ENCODE data around the gene SIK2. TPM values are rescaled to one million over a fixed set of nuclear protein-coding genes. Genes with fewer than 3 reads are reported as not detected.

Gene SIK2
- total RNA-seq, 3 donors from 2014 or later (not counting 1 experiment from before 2014, with no cell fraction given) = 7.1 to 14.3 (median 8.4) TPM

DNA sequence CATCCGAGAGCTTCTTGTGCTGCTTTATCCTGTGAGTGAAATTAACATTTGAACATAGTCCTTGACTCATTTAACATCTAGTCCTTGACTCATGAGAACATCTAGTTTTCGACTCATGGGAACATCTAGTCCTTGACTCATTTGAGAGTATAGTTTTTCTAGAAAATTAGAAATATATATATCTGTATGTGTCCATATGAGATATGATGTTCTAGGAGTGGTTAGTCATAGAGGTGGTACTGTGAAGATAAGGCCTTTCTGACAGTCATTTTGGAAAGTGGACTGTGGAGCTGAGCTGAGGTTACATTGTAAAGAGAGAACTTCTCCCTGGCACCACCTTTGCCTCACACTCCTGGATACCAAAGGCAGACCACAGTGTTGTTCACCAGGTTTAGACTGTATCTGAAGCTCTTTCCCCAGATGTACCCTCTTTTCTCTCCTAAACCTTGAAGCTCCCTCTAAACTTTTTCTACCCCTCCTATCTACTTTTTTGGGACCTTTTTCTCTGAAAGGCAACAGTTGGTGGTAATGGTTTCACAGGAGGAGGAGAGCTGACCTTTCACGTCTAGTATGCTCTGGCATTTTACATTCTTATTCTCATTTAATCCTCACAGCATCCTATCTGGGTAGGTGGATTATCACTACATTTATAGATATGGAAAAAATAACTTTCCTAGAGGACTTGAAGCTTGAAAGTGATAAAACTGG is 96.8 kb downstream of the SIK2 start:
- Mint-ChIP-seq H3K9me3 (no peaks in the 10 kb centered on the region), H3K27me3 (ENCODE audit: low read depth in 2 of 2) (no peaks in the 10 kb centered on the region), H3K4me1 (peaks cover 17 to 22% of the 10 kb centered on the region in 2 donors), H3K27ac (peak overlapping the region in 1 of 2 donors; percentile 42), H3K36me3 (no peaks in the 10 kb centered on the region), H3K4me3 (no peak overlapping the region)
- Histone ChIP-seq H3K27me3 (ENCODE audit: control insufficient read depth, insufficient read depth, low read length) (no peaks in the 10 kb centered on the region), H3K36me3 (ENCODE audit: control insufficient read depth, insufficient read depth, low read length) (peaks cover 9% of the 10 kb centered on the region), H3K4me3 (ENCODE audit: low read length) (no peak overlapping the region), H3K27ac (ENCODE audit: low read length) (no peak overlapping the region), H3K4me1 (ENCODE audit: control insufficient read depth, insufficient read depth, low read length) (peaks cover 2% of the 10 kb centered on the region), H3K9me3 (ENCODE audit: control insufficient read depth, insufficient read depth, low read length) (no peaks in the 10 kb centered on the region)
- no peak for ATAC-seq
- intact Hi-C loops (cut with micrococcal nuclease) = no loop called here
- WGBS (ENCODE audit: insufficient coverage) = 90% methylated on average over 2 of the region's 3 CpGs
- no peak for DNase-seq
- TF ChIP-seq, protein P1, sequence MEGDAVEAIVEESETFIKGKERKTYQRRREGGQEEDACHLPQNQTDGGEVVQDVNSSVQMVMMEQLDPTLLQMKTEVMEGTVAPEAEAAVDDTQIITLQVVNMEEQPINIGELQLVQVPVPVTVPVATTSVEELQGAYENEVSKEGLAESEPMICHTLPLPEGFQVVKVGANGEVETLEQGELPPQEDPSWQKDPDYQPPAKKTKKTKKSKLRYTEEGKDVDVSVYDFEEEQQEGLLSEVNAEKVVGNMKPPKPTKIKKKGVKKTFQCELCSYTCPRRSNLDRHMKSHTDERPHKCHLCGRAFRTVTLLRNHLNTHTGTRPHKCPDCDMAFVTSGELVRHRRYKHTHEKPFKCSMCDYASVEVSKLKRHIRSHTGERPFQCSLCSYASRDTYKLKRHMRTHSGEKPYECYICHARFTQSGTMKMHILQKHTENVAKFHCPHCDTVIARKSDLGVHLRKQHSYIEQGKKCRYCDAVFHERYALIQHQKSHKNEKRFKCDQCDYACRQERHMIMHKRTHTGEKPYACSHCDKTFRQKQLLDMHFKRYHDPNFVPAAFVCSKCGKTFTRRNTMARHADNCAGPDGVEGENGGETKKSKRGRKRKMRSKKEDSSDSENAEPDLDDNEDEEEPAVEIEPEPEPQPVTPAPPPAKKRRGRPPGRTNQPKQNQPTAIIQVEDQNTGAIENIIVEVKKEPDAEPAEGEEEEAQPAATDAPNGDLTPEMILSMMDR (IDR thresholded peaks at IDR 0.05) = no peak

DNA sequence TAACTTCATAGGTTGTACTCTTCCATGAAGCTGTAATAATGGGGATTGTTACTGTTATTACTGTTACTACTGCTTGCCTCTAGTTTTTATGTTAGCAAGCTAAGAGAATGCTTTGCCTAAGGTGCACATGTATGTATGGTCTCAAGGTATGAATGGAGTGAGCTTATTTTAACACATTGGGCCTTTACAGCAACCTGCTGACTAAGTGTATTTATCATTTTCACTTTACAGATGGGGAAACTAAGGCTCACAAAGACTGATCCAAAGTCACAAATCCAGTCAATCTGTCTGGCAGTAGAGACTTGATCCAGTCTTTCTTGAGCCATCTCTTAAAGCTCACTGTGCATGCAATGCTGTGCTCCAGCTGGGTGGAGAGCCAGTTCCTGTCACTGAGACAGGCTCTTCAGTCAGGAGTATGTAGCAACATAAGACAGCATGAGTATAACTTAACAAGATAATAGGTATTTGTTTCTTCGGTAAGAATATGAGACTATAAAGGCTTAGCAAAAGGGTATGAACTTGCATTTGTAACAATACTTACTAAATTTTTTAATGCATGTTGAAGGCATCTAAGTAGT is 97.4 kb downstream of the SIK2 start:
- Mint-ChIP-seq H3K4me3 (no peak overlapping the region), H3K36me3 (no peaks in the 10 kb centered on the region), H3K27me3 (ENCODE audit: low read depth in 2 of 2) (no peaks in the 10 kb centered on the region), H3K27ac (peak overlapping the region in 1 of 2 donors; percentile 42), H3K9me3 (no peaks in the 10 kb centered on the region), H3K4me1 (peaks cover 17 to 22% of the 10 kb centered on the region in 2 donors)
- no peak overlapping the region for H3K4me3 ChIP-seq (ENCODE audit: low read length)
- no peak for DNase-seq
- whole genome bisulfite sequencing (ENCODE audit: insufficient coverage) = no CpG with 5 or more reads among the region's 1 CpG
- peaks cover 13% of the 10 kb centered on the region for H3K36me3 ChIP-seq (ENCODE audit: control insufficient read depth, insufficient read depth, low read length)
- no peaks in the 10 kb centered on the region for H3K27me3 ChIP-seq (ENCODE audit: control insufficient read depth, insufficient read depth, low read length)
- H3K9me3 ChIP-seq (ENCODE audit: control insufficient read depth, insufficient read depth, low read length) = no peaks in the 10 kb centered on the region
- H3K27ac ChIP-seq (ENCODE audit: low read length) = no peak overlapping the region
- intact Hi-C loops (cut with micrococcal nuclease) = no loop called here
- peak in 1 of 3 donors; percentile 5 for ATAC-seq
- TF ChIP-seq, protein P1 (IDR thresholded peaks at IDR 0.05) = no peak
- peaks cover 2% of the 10 kb centered on the region for H3K4me1 ChIP-seq (ENCODE audit: control insufficient read depth, insufficient read depth, low read length)

DNA sequence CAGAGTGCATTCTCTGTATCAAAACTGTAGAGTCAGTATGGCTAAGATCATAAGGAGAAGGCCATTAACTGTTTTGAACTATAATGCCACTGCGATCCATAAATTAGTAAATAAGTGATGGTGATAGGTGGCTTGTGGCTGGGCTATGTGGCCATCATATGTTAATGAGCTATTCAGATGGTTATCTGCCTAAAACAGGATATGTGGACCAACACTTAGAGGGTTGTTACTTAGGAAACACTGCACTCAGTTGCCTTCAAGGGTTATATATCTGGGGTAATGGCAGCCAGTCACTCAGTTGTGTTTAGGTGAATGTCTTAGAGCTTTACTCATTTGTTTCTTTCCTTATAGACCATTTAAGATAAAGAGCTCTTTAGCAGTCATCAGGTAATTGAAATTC is 97.9 kb downstream of the SIK2 start:
- no peaks in the 10 kb centered on the region for H3K27me3 ChIP-seq (ENCODE audit: control insufficient read depth, insufficient read depth, low read length)
- H3K36me3 ChIP-seq (ENCODE audit: control insufficient read depth, insufficient read depth, low read length) = peaks cover 18% of the 10 kb centered on the region
- H3K4me3 ChIP-seq (ENCODE audit: low read length) = no peak overlapping the region
- H3K36me3 Mint-ChIP-seq = peaks cover 4% of the 10 kb centered on the region
- WGBS (ENCODE audit: insufficient coverage) = 86% methylated on average over 1 of the region's 1 CpG
- H3K4me1 Mint-ChIP-seq = peaks cover 17 to 22% of the 10 kb centered on the region in 2 donors
- no peak overlapping the region for H3K27ac ChIP-seq (ENCODE audit: low read length)
- TF ChIP-seq, protein P1 (IDR thresholded peaks at IDR 0.05) = no peak
- H3K27me3 Mint-ChIP-seq (ENCODE audit: low read depth in 2 of 2) = no peaks in the 10 kb centered on the region
- no peak overlapping the region for H3K4me3 Mint-ChIP-seq
- H3K4me1 ChIP-seq (ENCODE audit: control insufficient read depth, insufficient read depth, low read length) = peaks cover 2% of the 10 kb centered on the region
- no peaks in the 10 kb centered on the region for H3K9me3 Mint-ChIP-seq
- intact Hi-C loops (cut with micrococcal nuclease) = no loop called here
- peak in 2 of 3 donors; percentile 43 to 55 for ATAC-seq
- no peak for DNase-seq
- no peaks in the 10 kb centered on the region for H3K9me3 ChIP-seq (ENCODE audit: control insufficient read depth, insufficient read depth, low read length)
- H3K27ac Mint-ChIP-seq = no peak overlapping the region

All from natural killer cell (primary cell).